Activated T-cell treated with anti-CD3 and anti-CD28 coated beads for 1 hour (primary cell): ENCODE measurements around the gene SLC7A4.
A peak's percentile ranks its signal among the peaks of the same experiment; 100 is the strongest.
"Not testable (repeated sequence)": the region's sequence is repeated elsewhere in the genome, so short reads cannot be mapped to it uniquely, and the experiment has no call there.

Experiments used
- DNase-seq: peaks from one replicate; pipeline ENCODE4 v3.0.0-alpha.2; 2020; ENCODE audit warnings: low read depth

Gene SLC7A4

GRCh38 chr22:21020802-21021429 is 11.4 kb downstream of the SLC7A4 start:
- DNase-seq, result no peak

- no peak for DNase-seq
Measured at GRCh38 chr22:21018314-21018713, 14.0 kb downstream of the SLC7A4 start.

- DNase-seq, result no peak
Measured at GRCh38 chr22:21016644-21017420, 15.5 kb downstream of the SLC7A4 start.

- DNase-seq, result no peak
Measured at GRCh38 chr22:21015466-21016006, 16.8 kb downstream of the SLC7A4 start.

GRCh38 chr22:21014726-21015465 is 17.5 kb downstream of the SLC7A4 start, which contains the start of gene P2RX6:
P2RX6 (plus strand) TSS chr22:21015165; CDS start chr22:21015175, 10 bp downstream.
- no peak for DNase-seq

- peak; percentile 65 for DNase-seq
Measured at GRCh38 chr22:21014202-21014725, 18.1 kb downstream of the SLC7A4 start.

- DNase-seq, result no peak
Measured at GRCh38 chr22:21013657-21014201, 18.6 kb downstream of the SLC7A4 start.

GRCh38 chr22:21012446-21013407 is 19.6 kb downstream of the SLC7A4 start:
- no peak for DNase-seq

GRCh38 chr22:21010426-21011113 is 21.8 kb downstream of the SLC7A4 start:
- DNase-seq, result no peak

- DNase-seq, result no peak
Measured at GRCh38 chr22:21009638-21010425, 22.5 kb downstream of the SLC7A4 start.

GRCh38 chr22:21009208-21009607 is 23.2 kb downstream of the SLC7A4 start:
- not testable (repeated sequence) for DNase-seq

- DNase-seq, result no peak
Measured at GRCh38 chr22:21003782-21004181, 28.6 kb downstream of the SLC7A4 start.

GRCh38 chr22:21001601-21002325 is 30.6 kb downstream of the SLC7A4 start, which contains the start of gene THAP7:
THAP7 (minus strand) TSS chr22:21002118; CDS start chr22:21001911, 207 bp downstream.
- peak; percentile 96 for DNase-seq

- no peak for DNase-seq
Measured at GRCh38 chr22:21000987-21001600, 31.3 kb downstream of the SLC7A4 start.

- no peak for DNase-seq
Measured at GRCh38 chr22:21000207-21000986, 32.0 kb downstream of the SLC7A4 start.

- no peak for DNase-seq
Measured at GRCh38 chr22:20999350-21000206, 32.8 kb downstream of the SLC7A4 start.
